HG03064 (cell line): ENCODE results near the gene SRCIN1.

Source experiments
- ATAC-seq: cut with Tn5 transposase; IDR thresholded peaks from one replicate; pipeline ENCODE4 v1.9.1; 2021; ENCODE audit warnings: low read depth; ENCODE audit not compliant: unreplicated experiment

SRCIN1 gene

DNA sequence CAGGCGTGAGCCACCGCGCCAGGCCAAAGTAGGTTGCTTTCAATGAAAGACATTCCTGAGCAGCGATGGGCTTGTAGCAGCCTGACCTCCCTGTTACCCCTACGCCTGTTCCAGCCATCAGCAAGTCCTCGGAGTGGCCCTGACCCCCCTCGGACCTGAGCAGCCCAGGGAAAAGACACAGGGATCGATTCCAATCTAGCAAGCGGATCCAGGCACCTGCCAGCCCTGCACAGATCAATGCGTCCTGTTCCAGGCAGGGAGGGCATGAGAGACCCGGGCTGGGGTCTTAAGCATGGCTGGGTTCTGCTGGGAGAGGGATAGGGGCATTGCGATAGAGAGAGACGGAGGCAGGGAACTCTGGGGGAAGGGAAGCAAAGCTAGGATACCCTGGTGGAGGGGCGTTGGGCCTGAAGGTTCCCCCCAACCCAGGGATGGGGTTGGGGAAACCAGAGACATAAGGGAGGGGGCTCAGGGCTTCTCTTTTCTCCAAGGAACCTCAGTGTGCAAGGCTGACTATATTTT lies 21.9 kb downstream of the SRCIN1 start:
- no peak for ATAC-seq

GRCh38 chr17:38583176-38583575 lies 22.6 kb downstream of the SRCIN1 start:
- no peak for ATAC-seq

- no peak for ATAC-seq
These were observed 23.7 kb downstream of the SRCIN1 start for GRCh38 chr17:38582069-38582468.

GRCh38 chr17:38579934-38580333 lies 25.8 kb downstream of the SRCIN1 start:
- no peak for ATAC-seq

DNA sequence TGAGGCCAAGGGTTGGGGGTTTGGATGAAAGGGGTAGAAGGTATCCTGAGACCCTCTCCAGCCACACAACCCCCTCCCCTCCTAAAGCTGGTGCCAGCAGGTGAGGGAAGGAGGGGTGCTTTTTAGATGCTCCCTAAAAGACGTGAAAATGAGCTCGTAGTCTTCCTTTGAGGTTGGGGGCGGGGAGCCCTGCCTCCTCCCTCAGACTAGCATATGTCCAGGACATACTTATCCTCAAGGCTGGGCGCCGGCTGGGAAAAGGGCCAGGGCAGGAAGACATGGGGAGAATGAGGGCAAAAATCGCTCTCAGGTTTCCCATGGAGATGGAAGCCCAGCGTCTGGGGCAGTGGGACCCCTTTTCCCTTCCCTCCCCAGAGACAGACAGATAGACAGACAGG lies 26.7 kb downstream of the SRCIN1 start:
- no peak for ATAC-seq

- no peak for ATAC-seq
These were observed 27.3 kb downstream of the SRCIN1 start for GRCh38 chr17:38578229-38579082.

DNA sequence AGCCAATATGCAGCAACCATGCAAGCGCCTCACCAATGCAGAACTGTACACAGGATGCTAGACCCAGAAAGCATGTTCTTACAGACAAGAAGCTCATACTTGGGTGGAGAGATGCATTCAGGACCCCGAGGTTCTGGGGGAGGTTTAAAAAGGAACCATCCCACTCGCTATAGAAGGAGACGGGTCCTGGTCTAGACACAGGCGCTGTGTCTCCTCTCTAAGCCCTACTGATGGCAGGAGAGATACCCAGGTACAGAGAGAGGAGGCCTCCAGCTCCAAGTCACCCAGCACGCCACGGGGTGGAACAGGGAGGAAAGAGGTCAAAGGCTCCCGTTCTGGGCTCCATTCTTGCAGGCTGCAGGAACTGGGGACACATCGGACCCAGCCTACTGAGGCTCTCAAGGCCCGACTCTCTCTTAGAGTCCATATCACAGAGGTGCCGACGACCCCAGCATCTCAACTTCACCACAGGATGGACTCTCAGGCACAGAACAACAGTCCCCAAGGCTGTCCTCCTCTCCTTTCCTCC lies 28.0 kb downstream of the SRCIN1 start:
- no peak for ATAC-seq

DNA sequence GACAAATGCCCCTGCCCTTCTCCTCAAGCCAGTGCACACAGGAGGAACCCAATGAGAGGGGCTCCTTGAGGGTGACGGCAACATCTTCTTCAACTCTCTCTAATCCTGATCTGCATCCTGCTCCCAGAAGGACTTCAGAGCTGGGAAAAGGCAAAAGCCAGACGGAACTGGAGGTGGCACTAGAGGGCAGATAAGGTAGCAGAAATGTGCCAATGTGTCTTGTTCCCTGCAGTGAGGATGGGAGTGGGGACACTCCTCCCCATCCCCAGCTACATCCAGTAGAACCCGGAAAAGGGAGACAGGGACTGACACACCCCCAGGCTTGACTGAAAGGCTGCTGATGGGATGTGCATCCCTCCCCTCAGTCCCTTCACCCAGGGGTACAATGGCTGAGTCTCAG lies 28.5 kb downstream of the SRCIN1 start:
- no peak for ATAC-seq

- no peak for ATAC-seq
These were observed 30.0 kb downstream of the SRCIN1 start for GRCh38 chr17:38575781-38576180.

DNA sequence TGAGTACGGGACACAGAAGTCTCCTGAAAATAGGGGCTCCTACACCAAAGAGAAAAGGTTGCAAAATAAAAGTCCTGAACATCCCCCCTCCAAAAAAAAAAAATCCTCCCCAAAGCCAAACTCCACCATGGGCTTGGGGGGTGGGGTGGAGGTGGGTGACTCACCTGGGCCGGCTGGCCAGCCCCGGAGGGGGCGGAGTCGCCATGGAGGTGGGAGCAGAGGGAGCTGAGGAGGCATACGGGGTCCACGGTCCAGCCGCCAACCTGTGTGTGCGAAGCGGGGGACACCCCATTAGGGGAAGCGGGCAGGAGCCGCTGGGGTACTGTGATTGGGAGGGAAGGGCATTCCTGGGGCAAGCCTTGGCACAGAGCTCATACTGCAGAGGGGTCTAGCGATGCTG lies 31.0 kb downstream of the SRCIN1 start:
- no peak for ATAC-seq

- ATAC-seq, result no peak
These were observed 32.9 kb downstream of the SRCIN1 start for GRCh38 chr17:38572669-38573365.

GRCh38 chr17:38571833-38572668 lies 33.7 kb downstream of the SRCIN1 start:
- no peak for ATAC-seq

DNA sequence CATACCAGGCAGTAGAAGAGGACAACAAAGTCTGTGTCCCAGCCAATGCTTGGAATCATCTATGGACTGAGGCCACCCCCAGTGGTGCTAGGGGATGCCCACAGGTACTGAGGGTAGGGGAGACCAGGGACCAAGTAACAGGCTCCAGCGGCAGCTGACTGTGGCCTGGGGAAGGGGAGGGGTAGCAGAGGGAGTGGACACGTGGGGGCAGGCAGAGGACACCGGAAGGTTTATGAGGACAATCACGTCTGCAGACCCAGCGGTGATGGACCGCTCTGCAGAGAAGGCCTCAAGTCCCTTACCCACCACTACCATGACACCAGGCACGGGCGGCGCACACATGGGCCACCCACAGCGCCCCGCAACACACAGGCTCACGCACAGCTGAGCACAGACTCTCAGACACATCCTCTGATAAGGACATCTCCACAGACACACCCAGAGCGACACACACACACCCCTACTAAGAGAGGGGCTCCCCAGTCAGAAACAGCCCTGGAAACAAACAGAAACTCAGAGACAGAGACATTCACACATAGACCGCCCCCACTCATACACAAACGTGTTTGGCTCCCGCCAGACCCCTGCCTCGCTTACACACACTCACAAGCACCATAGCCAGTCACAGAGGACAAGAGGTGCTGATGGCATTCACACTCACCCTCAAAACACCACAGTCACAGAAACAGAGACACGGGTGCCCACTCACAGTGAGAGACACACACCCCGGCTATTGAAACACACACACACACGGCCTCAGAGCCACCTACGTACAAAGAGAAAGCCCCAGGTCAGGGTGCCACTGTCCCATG lies 35.8 kb downstream of the SRCIN1 start:
- ATAC-seq, result no peak

GRCh38 chr17:38568845-38569510 lies 36.8 kb downstream of the SRCIN1 start:
- no peak for ATAC-seq

DNA sequence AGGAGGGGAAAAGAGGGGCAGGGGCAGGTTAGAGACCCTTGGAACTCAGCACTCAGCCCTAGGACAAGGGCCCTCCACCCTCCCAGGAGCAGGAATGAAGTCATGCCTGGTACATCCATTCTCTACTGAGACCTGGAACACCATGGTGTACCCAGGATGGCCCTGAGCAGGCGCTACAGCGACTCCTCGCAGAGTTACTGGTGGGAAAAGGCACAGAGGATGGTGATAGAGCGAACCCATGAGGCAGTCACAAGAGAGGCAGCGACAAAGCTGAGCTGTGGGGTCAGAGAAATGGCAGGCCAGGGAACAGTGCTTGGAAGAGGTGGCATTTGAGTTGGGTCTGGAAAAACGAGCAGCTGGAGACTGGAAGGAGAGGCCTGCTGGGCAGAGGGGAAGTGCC lies 37.5 kb downstream of the SRCIN1 start:
- ATAC-seq, result no peak

DNA sequence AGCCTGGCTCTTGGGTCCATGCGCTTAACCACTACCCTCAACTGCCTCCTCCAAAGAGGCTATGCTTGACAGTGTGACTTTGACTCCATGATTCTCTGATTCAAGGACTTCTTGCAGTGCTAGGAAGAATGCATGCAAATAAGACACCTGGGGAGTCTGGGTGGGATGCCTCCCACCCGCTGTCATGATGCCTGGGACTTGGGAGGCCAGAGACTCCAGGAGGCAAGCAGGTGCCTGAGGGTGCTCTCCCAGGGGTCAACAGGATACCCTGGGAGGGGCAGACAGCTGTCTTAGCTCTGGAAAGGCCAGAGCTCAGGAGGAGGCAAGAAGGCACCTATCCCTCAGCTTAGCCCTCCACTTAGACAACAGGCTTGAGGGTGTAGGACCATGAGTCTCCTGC lies 38.4 kb downstream of the SRCIN1 start:
- ATAC-seq, result no peak

GRCh38 chr17:38566666-38567031 lies 39.1 kb downstream of the SRCIN1 start:
- ATAC-seq, result no peak

GRCh38 chr17:38565853-38566665 lies 39.7 kb downstream of the SRCIN1 start:
- ATAC-seq, result no peak

- ATAC-seq, result no peak
These were observed 40.9 kb downstream of the SRCIN1 start for GRCh38 chr17:38564869-38565268.
